Neuronal stem cell (in vitro differentiated cells): ENCODE data around the gene CLTB.

Source experiments
- DNase-seq: peaks from one replicate; pipeline ENCODE4 v3.0.0-alpha.2; 2013; ENCODE audit warnings: low spot score
- H2AFZ ChIP-seq: one replicate; pipeline ENCODE4 v1.6.1; 2013; ENCODE audit warnings: mild to moderate bottlenecking, low read length, inconsistent platforms
- H2AK5ac ChIP-seq: 2 replicates; pipeline ENCODE4 v1.6.1; 2013; ENCODE audit warnings: low read depth, mild to moderate bottlenecking, inconsistent platforms, low read length, moderate library complexity, mixed read lengths
- H2BK120ac ChIP-seq: 2 replicates; pipeline ENCODE4 v1.6.1; 2013; ENCODE audit warnings: low read depth, mild to moderate bottlenecking, inconsistent platforms, low read length, moderate library complexity, mixed read lengths
- H2BK12ac ChIP-seq: one replicate; pipeline ENCODE4 v1.6.1; 2013; ENCODE audit warnings: low read length, inconsistent platforms
- H2BK15ac ChIP-seq: 2 replicates; pipeline ENCODE4 v1.6.1; 2013; ENCODE audit warnings: mild to moderate bottlenecking, low read length, inconsistent platforms, mixed read lengths
- H2BK5ac ChIP-seq: one replicate; pipeline ENCODE4 v1.6.1; 2013; ENCODE audit warnings: inconsistent platforms, mild to moderate bottlenecking, low read length, moderate library complexity
- H3K14ac ChIP-seq: one replicate; pipeline ENCODE4 v1.6.1; 2013; ENCODE audit warnings: low read length, inconsistent platforms
- H3K18ac ChIP-seq: 2 replicates; pipeline ENCODE4 v1.6.1; 2013; ENCODE audit warnings: low read length, inconsistent platforms
- H3K23ac ChIP-seq: 2 replicates; pipeline ENCODE4 v1.6.1; 2013; ENCODE audit warnings: low read depth, mild to moderate bottlenecking, mixed read lengths, low read length, inconsistent platforms; ENCODE audit not compliant: poor library complexity
- H3K27ac ChIP-seq: replicated peaks from 3 replicates; pipeline ENCODE4 v1.5.1; 2013; ENCODE audit warnings: low read length, inconsistent platforms
- H3K27me3 ChIP-seq, 3 experiments: 2 replicates each; pipeline ENCODE4 v1.6.1; 2013; ENCODE audit warnings: low read length in 3 of 3, mild to moderate bottlenecking in 2 of 3, inconsistent platforms in 1 of 3, low read depth in 1 of 3, mixed read lengths in 1 of 3, moderate library complexity in 1 of 3; ENCODE audit not compliant: control insufficient read depth in 3 of 3, insufficient read depth in 3 of 3
- H3K36me3 ChIP-seq, 2 donors: replicated peaks in 1 of 2; 2 replicates each; pipeline ENCODE4 v1.6.1; 2013; ENCODE audit warnings: low read length in 2 of 2; ENCODE audit not compliant: control insufficient read depth in 2 of 2, insufficient read depth in 2 of 2
- H3K4ac ChIP-seq: 2 replicates; pipeline ENCODE4 v1.6.1; 2013; ENCODE audit warnings: inconsistent platforms, mild to moderate bottlenecking, low read length, moderate library complexity
- H3K4me1 ChIP-seq, 2 donors: 1 replicate in 1 of 2; 2 replicates in 1 of 2; pipeline ENCODE4 v1.6.1; 2013; ENCODE audit warnings: low read length in 2 of 2, low read depth in 1 of 2; ENCODE audit not compliant: control insufficient read depth in 2 of 2, insufficient read depth in 1 of 2
- H3K4me2 ChIP-seq: one replicate; pipeline ENCODE4 v1.6.1; 2013; ENCODE audit warnings: mild to moderate bottlenecking, low read length, inconsistent platforms; ENCODE audit not compliant: insufficient read depth, poor library complexity, severe bottlenecking
- H3K4me3 ChIP-seq, 2 donors: 2 replicates each; pipeline ENCODE4 v1.5.1; 2013; ENCODE audit warnings: low read length in 2 of 2, mild to moderate bottlenecking in 2 of 2, inconsistent platforms in 1 of 2, moderate library complexity in 1 of 2
- H3K79me1 ChIP-seq: one replicate; pipeline ENCODE4 v1.6.1; 2013; ENCODE audit warnings: low read depth, mild to moderate bottlenecking, inconsistent platforms, low read length, moderate library complexity
- H3K9ac ChIP-seq: one replicate; pipeline ENCODE4 v1.6.1; 2013; ENCODE audit warnings: mild to moderate bottlenecking, low read depth, low read length, inconsistent platforms; ENCODE audit not compliant: poor library complexity
- H3K9me3 ChIP-seq, 2 donors: replicated peaks in 1 of 2; 2 replicates each; pipeline versions ENCODE3 to v1.6.1; 2013; ENCODE audit warnings: low read length in 2 of 2, mild to moderate bottlenecking in 2 of 2, inconsistent platforms in 1 of 2, low read depth in 1 of 2, mixed read lengths in 1 of 2, moderate library complexity in 1 of 2; ENCODE audit not compliant: control insufficient read depth in 2 of 2, insufficient read depth in 1 of 2
- H4K8ac ChIP-seq: one replicate; pipeline ENCODE4 v1.6.1; 2013; ENCODE audit warnings: low read depth, mild to moderate bottlenecking, inconsistent platforms, low read length, moderate library complexity
- H4K91ac ChIP-seq: one replicate; pipeline ENCODE4 v1.6.1; 2013; ENCODE audit warnings: low read length, low read depth, mild to moderate bottlenecking, inconsistent platforms; ENCODE audit not compliant: poor library complexity
- WGBS, 2 donors: extraction: QIAGEN DNeasy Blood & Tissue Kit; methylation state at CpG; one replicate each; pipeline ENCODE4 v1.1.7; 2013; ENCODE audit warnings: missing lambda C conversion rate in 2 of 2, mixed read lengths in 1 of 2; ENCODE audit not compliant: insufficient read length in 2 of 2, insufficient replicate concordance in 1 of 2; ENCODE audit errors: extremely low coverage in 2 of 2; 5-methylcytosine and 5-hydroxymethylcytosine counted together

CLTB gene

GRCh38 chr5:176366232-176366894 lies 50.0 kb downstream of the CLTB start:
- Histone ChIP-seq H2AK5ac (peak overlapping the region; percentile 24), H2BK5ac (peak overlapping the region; percentile 87), H2BK120ac (no peak overlapping the region), H3K27ac (no peak overlapping the region), H3K36me3 (peaks cover 15 to 44% of the 10 kb centered on the region in 2 donors), H2BK12ac (no peak overlapping the region), H4K8ac (no peak overlapping the region), H3K4me3 (peak overlapping the region; percentile 81 to 84), H3K9me3 (no peaks in the 10 kb centered on the region), H3K79me1 (no peaks in the 10 kb centered on the region), H3K4ac (no peak overlapping the region), H2AFZ (peak overlapping the region; percentile 96), H3K18ac (peak overlapping the region; percentile 95), H3K9ac (peak overlapping the region; percentile 95), H3K14ac (no peak overlapping the region), H4K91ac (no peak overlapping the region), H3K4me2 (peak overlapping the region; percentile 93), H2BK15ac (no peak overlapping the region), H3K27me3 (peaks cover 0 to 26% (median 20%) of the 10 kb centered on the region in 3 experiments), H3K23ac (peak overlapping the region; percentile 66), H3K4me1 (peaks cover 2 to 10% of the 10 kb centered on the region in 2 donors)
- WGBS, 2 donors: no CpG with 5 or more reads among the region's 38 CpGs
- no peak for DNase-seq

- Histone ChIP-seq H3K27me3 (peaks cover 0 to 26% (median 20%) of the 10 kb centered on the region in 3 experiments), H4K91ac (no peak within 1 kb of the TSS), H3K9ac (peak within 1 kb of the TSS; percentile 97), H3K4ac (peak within 1 kb of the TSS; percentile 66), H2AFZ (peak within 1 kb of the TSS; percentile 96), H3K9me3 (no peaks in the 10 kb centered on the region), H2AK5ac (peak within 1 kb of the TSS; percentile 24), H3K18ac (peak within 1 kb of the TSS; percentile 95), H4K8ac (peak within 1 kb of the TSS; percentile 52), H2BK15ac (no peak within 1 kb of the TSS), H2BK5ac (peak within 1 kb of the TSS; percentile 87), H3K23ac (peak within 1 kb of the TSS; percentile 93), H3K36me3 (peaks cover 13 to 37% of the 10 kb centered on the region in 2 donors), H3K4me1 (peaks cover 2 to 10% of the 10 kb centered on the region in 2 donors), H3K27ac (no peak within 1 kb of the TSS), H3K14ac (peak within 1 kb of the TSS; percentile 99), H2BK12ac (peak within 1 kb of the TSS; percentile 30), H3K4me2 (peak within 1 kb of the TSS; percentile 93), H3K4me3 (peak within 1 kb of the TSS; percentile 81 to 84), H3K79me1 (peaks cover 3% of the 10 kb centered on the region), H2BK120ac (no peak within 1 kb of the TSS)
- DNase-seq: peak; percentile 62
- WGBS, 2 donors: no CpG with 5 or more reads among the region's 108 CpGs
These were observed 50.7 kb downstream of the CLTB start, which contains the start of gene ARL10 for GRCh38 chr5:176365351-176366231. TSS of gene ARL10 (plus strand) at chr5:176365487. CDS start at chr5:176365564, 77 bp downstream.

GRCh38 chr5:176364765-176365350 lies 51.5 kb downstream of the CLTB start:
- peaks cover 3% of the 10 kb centered on the region for H3K79me1 ChIP-seq
- peak overlapping the region; percentile 93 for H3K4me2 ChIP-seq
- H3K36me3 ChIP-seq: peaks cover 13 to 30% of the 10 kb centered on the region in 2 donors
- H4K8ac ChIP-seq: no peak overlapping the region
- H4K91ac ChIP-seq: no peak overlapping the region
- no peak overlapping the region for H3K9ac ChIP-seq
- H2BK15ac ChIP-seq: no peak overlapping the region
- no peak overlapping the region for H2AK5ac ChIP-seq
- no peak overlapping the region for H2BK120ac ChIP-seq
- H3K14ac ChIP-seq: no peak overlapping the region
- no peak for DNase-seq
- H3K4me3 ChIP-seq: peak overlapping the region; percentile 81 to 84
- H3K27ac ChIP-seq: no peak overlapping the region
- H3K27me3 ChIP-seq: peaks cover 0 to 26% (median 20%) of the 10 kb centered on the region in 3 experiments
- H3K23ac ChIP-seq: no peak overlapping the region
- no peak overlapping the region for H2BK12ac ChIP-seq
- no peak overlapping the region for H3K4ac ChIP-seq
- no peak overlapping the region for H3K18ac ChIP-seq
- peaks cover 2 to 10% of the 10 kb centered on the region in 2 donors for H3K4me1 ChIP-seq
- no peaks in the 10 kb centered on the region for H3K9me3 ChIP-seq
- H2BK5ac ChIP-seq: no peak overlapping the region
- WGBS, 2 donors: no CpG with 5 or more reads among the region's 28 CpGs
- H2AFZ ChIP-seq: peak overlapping the region; percentile 96
